ENCODE results near the gene SLC12A8.

DNA sequence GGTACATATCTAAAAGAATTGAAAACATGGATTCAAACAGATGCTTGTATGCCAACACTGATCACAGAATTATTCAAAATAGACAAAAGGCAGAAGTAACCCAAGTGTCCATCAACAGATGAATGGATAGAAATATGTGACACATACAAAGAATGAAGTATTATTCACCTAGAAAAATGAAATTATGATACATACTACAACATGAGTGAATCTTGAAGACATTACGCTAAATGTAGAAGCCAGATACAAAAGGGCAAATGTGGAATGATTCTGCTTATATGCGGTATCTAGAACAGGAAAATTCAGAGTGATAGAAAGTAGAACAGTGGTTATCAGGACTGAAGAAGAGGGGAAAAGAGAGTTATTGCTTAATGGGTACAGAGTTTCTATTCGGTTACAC, 26.2 kb upstream of the SLC12A8 start:
- no peak for TF ChIP-seq CTCF (IDR thresholded peaks at IDR 0.05)
- no peak for TF ChIP-seq POLR2A (IDR thresholded peaks at IDR 0.05)

Data from right lobe of liver (tissue), 4 donors.